GM03348 (cell line): ENCODE measurements around the gene DOC2A.

Experiments
- DNase-seq: peaks from one replicate; pipeline ENCODE4 v3.0.0; 2012; ENCODE audit warnings: low spot score

The DOC2A gene

GRCh38 chr16:29989111-29989858, 21.5 kb downstream of the DOC2A start:
- DNase-seq = no peak

DNA sequence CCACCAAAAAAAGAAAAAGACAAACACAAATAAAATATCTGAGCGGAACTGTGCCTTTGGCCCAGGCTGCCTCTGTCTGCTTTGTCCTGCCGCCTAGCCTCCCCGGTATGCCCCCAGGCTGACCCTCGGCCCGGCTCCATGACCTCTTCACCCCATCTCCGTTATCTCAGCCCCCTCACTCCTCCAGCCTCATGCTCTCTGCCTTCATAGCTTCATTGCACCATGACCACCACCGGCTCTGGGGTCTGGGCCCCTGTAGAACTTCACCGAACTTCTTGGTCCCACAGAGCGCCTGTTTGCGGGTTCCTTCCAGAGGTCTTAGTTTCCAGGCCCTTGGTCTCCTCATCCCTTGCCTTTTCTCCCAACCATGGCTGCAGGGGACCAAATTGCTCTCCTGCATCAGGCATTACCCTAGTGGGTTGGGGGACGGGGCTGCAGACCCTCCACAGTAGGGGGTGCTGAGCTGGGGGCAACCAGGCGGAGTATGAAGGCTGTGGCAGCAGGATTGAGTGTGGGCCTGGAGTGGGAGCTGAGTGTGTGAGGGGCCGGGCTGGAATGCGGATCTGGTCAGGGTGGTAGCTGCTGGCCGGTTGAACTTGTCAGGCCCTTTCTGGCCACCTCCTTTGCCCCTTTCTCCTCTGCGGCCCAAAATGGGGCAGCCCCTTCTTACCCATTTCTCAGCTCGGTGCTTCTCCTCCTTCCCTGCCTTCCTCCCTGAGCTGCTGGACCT, 22.3 kb downstream of the DOC2A start:
- DNase-seq = no peak

- no peak for DNase-seq
Observed at GRCh38 chr16:29987371-29988085, 23.3 kb downstream of the DOC2A start.

- no peak for DNase-seq
Observed at GRCh38 chr16:29986931-29987330, 23.9 kb downstream of the DOC2A start.

- DNase-seq = no peak
Observed at GRCh38 chr16:29986231-29986630, 24.6 kb downstream of the DOC2A start.

- no peak for DNase-seq
Observed at GRCh38 chr16:29985271-29985811, 25.5 kb downstream of the DOC2A start.

GRCh38 chr16:29984764-29985147, 26.1 kb downstream of the DOC2A start:
- no peak for DNase-seq

- no peak for DNase-seq
Observed at GRCh38 chr16:29984137-29984763, 26.6 kb downstream of the DOC2A start.

- peak; percentile 44 for DNase-seq
Observed at GRCh38 chr16:29983420-29984136, 27.2 kb downstream of the DOC2A start.

DNA sequence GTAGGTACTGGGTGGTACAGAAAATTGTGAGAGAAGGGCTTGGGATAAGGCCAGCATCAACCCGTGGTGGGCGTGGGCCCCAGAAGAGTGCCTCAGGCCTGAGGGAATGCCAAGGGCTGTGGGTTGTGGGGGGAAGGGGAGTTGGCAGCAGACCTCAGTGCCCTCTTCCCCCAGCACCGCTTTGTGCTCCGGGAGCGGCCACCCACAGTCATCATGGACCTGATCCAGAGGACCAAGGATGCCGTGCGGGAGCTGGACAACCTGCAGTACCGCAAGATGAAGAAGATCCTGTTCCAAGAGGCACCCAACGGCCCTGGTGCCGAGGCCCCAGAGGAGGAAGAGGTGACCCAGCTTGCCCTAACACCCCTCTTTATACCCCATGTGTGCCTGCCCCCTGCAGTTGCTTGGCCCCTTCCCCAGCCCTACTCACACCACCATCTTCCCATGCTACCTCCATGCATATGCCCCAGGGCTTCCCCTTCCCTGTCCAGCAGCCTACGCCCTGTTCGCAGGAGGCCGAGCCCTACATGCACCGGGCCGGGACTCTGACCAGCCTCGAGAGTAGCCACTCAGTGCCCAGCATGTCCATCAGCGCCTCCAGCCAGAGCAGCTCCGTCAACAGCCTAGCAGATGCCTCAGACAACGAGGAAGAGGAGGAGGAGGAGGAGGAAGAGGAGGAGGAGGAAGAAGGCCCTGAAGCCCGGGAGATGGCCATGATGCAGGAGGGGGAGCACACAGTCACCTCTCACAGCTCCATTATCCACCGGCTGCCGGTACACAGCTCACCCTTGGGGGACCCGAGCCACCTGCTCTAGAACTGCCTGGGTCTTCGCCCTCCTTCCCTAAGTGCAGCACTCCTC, 28.0 kb downstream of the DOC2A start:
- no peak for DNase-seq

- DNase-seq = no peak
Observed at GRCh38 chr16:29978564-29979270, 32.1 kb downstream of the DOC2A start.

GRCh38 chr16:29978081-29978480, 32.7 kb downstream of the DOC2A start:
- DNase-seq = no peak

- DNase-seq = no peak
Observed at GRCh38 chr16:29977063-29977825, 33.6 kb downstream of the DOC2A start.

GRCh38 chr16:29975811-29976511, 34.9 kb downstream of the DOC2A start:
- DNase-seq = no peak

- no peak for DNase-seq
Observed at GRCh38 chr16:29975134-29975538, 35.7 kb downstream of the DOC2A start.

- DNase-seq = no peak
Observed at GRCh38 chr16:29974291-29975133, 36.3 kb downstream of the DOC2A start.
